K562 (cell line): ENCODE results near the gene TTBK1. TPM values are rescaled to one million over a fixed set of nuclear protein-coding genes. Genes with fewer than 3 reads are reported as not detected.
A peak's percentile ranks its signal among the peaks of the same experiment; 100 is the strongest.

Experiments used
- BRF1 ChIP-seq: IDR thresholded peaks from 3 replicates; pipeline ENCODE4 v1.6.1; 2011; ENCODE audit warnings: borderline replicate concordance, mild to moderate bottlenecking; ENCODE audit not compliant: insufficient read length; ENCODE audit errors: extremely low read depth
- CEBPB ChIP-seq: fragments of 450-650 bp; IDR thresholded peaks from 2 replicates; pipeline ENCODE4 v1.6.1; 2016; ENCODE audit warnings: missing genetic modification characterization, missing compliant biosample characterization
- CHD2 ChIP-seq: IDR thresholded peaks from 2 replicates; pipeline ENCODE4 v1.6.1; 2011; ENCODE audit warnings: low read depth, low read length
- DMBX1 ChIP-seq: fragments of 250-450 bp; sonication (Bioruptor Pico); IDR thresholded peaks from 2 replicates; pipeline ENCODE4 v1.8.0; 2022; ENCODE audit warnings: inconsistent platforms, mild to moderate bottlenecking, moderate library complexity, borderline replicate concordance
- FOSL1 ChIP-seq: fragments of 200-800 bp; sonication (Bioruptor generic); conservative IDR thresholded peaks from 2 replicates; pipeline ENCODE4 v1.6.1; 2016; ENCODE audit warnings: missing genetic modification characterization, missing compliant biosample characterization
- FOXA3 ChIP-seq, 2 experiments: fragments of 450-650 bp in 1 of 2; sonication (generic) in 1 of 2; formaldehyde crosslinking; IDR thresholded peaks in 1 of 2; conservative IDR thresholded peaks in 1 of 2; 2 replicates each; pipeline versions ENCODE4 v1.4.0 to v1.8.0; 2020 to 2022; ENCODE audit warnings: mild to moderate bottlenecking in 2 of 2, missing genetic modification reagents in 1 of 2
- FOXJ3 ChIP-seq: sonication (generic); formaldehyde crosslinking; IDR thresholded peaks from 2 replicates; pipeline ENCODE4 v1.4.0; 2020; ENCODE audit warnings: mild to moderate bottlenecking, missing genetic modification reagents
- HDAC3 ChIP-seq: fragments of 450-650 bp; IDR thresholded peaks from 2 replicates; pipeline ENCODE4 v1.6.1; 2018; ENCODE audit warnings: borderline replicate concordance, mild to moderate bottlenecking, moderate library complexity; ENCODE audit not compliant: partially characterized antibody
- HLTF ChIP-seq: fragments of 450-650 bp; IDR thresholded peaks from 2 replicates; pipeline ENCODE4 v1.6.1; 2016
- NR2C1 ChIP-seq, 2 experiments: fragments of 450-650 bp; IDR thresholded peaks; 2 replicates each; pipeline ENCODE4 v1.6.1; 2017; ENCODE audit warnings: mild to moderate bottlenecking in 2 of 2, antibody characterized with exemption in 1 of 2, inconsistent platforms in 1 of 2, missing compliant biosample characterization in 1 of 2, missing genetic modification characterization in 1 of 2
- POLR2B ChIP-seq: fragments of 450-650 bp; IDR thresholded peaks from 2 replicates; pipeline ENCODE4 v1.6.1; 2018; ENCODE audit warnings: low read depth; ENCODE audit not compliant: partially characterized antibody
- PRMT5 ChIP-seq: sonication (generic); formaldehyde crosslinking; IDR thresholded peaks from 2 replicates; pipeline ENCODE4 v1.5.0; 2020; ENCODE audit warnings: missing genetic modification reagents
- PTTG1 ChIP-seq: fragments of 450-650 bp; IDR thresholded peaks from 2 replicates; pipeline ENCODE4 v1.6.1; 2016; ENCODE audit warnings: low read depth, mild to moderate bottlenecking, missing genetic modification characterization, missing compliant biosample characterization
- SLC30A9 ChIP-seq: fragments of 250-450 bp; sonication (Bioruptor Pico); IDR thresholded peaks from 2 replicates; pipeline ENCODE4 v1.8.0; 2022; ENCODE audit warnings: mild to moderate bottlenecking, moderate library complexity
- SMARCA4 ChIP-seq: fragments of 450-650 bp; IDR thresholded peaks from 2 replicates; pipeline ENCODE4 v1.6.1; 2016
- TAF1 ChIP-seq: IDR thresholded peaks from 2 replicates; pipeline ENCODE4 v1.6.1; 2011; ENCODE audit warnings: mild to moderate bottlenecking, low read length, moderate library complexity; ENCODE audit not compliant: insufficient read depth, control insufficient read depth, severe bottlenecking; ENCODE audit errors: extremely low read depth
- YBX1 ChIP-seq: fragments of 450-650 bp; IDR thresholded peaks from 2 replicates; pipeline ENCODE4 v1.7.1; 2016; ENCODE audit warnings: mild to moderate bottlenecking
- ZEB2 ChIP-seq: fragments of 450-650 bp; IDR thresholded peaks from 2 replicates; pipeline ENCODE4 v1.6.1; 2016
- ZNF12 ChIP-seq: sonication (generic); formaldehyde crosslinking; IDR thresholded peaks from 2 replicates; pipeline ENCODE4 v1.4.0; 2020; ENCODE audit warnings: mild to moderate bottlenecking, missing genetic modification reagents
- ZNF217 ChIP-seq: sonication (generic); formaldehyde crosslinking; IDR thresholded peaks from 2 replicates; pipeline ENCODE4 v1.8.0; 2022; ENCODE audit warnings: mild to moderate bottlenecking, missing genetic modification reagents
- ZNF316 ChIP-seq: fragments of 450-650 bp; IDR thresholded peaks from 2 replicates; pipeline ENCODE4 v1.6.1; 2016
- ZNF57 ChIP-seq: fragments of 450-650 bp; formaldehyde crosslinking; IDR thresholded peaks from 2 replicates; pipeline ENCODE4 v1.4.0; 2020; ENCODE audit warnings: mild to moderate bottlenecking, moderate library complexity
- polyA plus RNA-seq, 8 experiments: library from polyadenylated mRNA; depleted of rRNA in 4 of 8; stranded (reverse) in 5 of 8; unstranded in 3 of 8; fragments of >200 nt; fragmentation: Nextera tagmentation in 2 of 8; fragmentation: Illumina TruSeq in 1 of 8; extraction: Ambion mirVana in 2 of 8; extraction: Trizol in 1 of 8; gene quantifications; 2 replicates each; pipeline versions ENCODE4 v1.2.1 to v1.2.3, GENCODE V29; 2011 to 2014; ENCODE audit warnings: inconsistent platforms in 1 of 8, missing spikeins in 1 of 8
- total RNA-seq, 7 experiments: library from RNA; depleted of rRNA in 6 of 7; stranded (reverse); fragments of >200 nt in 6 of 7; fragmentation: Illumina TruSeq in 2 of 7; extraction: Trizol in 2 of 7; gene quantifications; 2 replicates each; pipeline versions ENCODE4 v1.2.1 to v1.2.3, GENCODE V29; 2011 to 2021; ENCODE audit warnings: low replicate concordance in 1 of 7
- TF ChIP-seq, protein P1 (sequence below): sonication (generic); formaldehyde crosslinking; IDR thresholded peaks from 2 replicates; pipeline ENCODE4 v1.8.1; 2022; ENCODE audit warnings: missing genetic modification reagents
- TF ChIP-seq, protein P2 (sequence below): fragments of 250-450 bp; sonication (Bioruptor Pico); IDR thresholded peaks from 2 replicates; pipeline ENCODE4 v1.5.0; 2022; ENCODE audit warnings: mild to moderate bottlenecking
- TF ChIP-seq, protein P3 (sequence below), 3 experiments: fragments of 200-800 bp in 1 of 3; sonication (Bioruptor generic) in 1 of 3; sonication (generic) in 1 of 3; formaldehyde crosslinking in 1 of 3; IDR thresholded peaks; 2 replicates each; pipeline versions ENCODE4 v1.6.1 to v1.8.0; 2016 to 2022; ENCODE audit warnings: mild to moderate bottlenecking in 2 of 3, missing compliant biosample characterization in 2 of 3, missing genetic modification characterization in 2 of 3, missing genetic modification reagents in 1 of 3
- TF ChIP-seq, protein P4 (sequence below): fragments of 250-450 bp; sonication (Bioruptor Pico); IDR thresholded peaks from 2 replicates; pipeline ENCODE4 v1.9.0; 2021; ENCODE audit warnings: mild to moderate bottlenecking

TTBK1 gene
- total and polyA plus RNA-seq, 9 of the 15 experiments (the other 6 are each of a cell fraction or from before 2014, with no cell fraction given) = not detected

DNA sequence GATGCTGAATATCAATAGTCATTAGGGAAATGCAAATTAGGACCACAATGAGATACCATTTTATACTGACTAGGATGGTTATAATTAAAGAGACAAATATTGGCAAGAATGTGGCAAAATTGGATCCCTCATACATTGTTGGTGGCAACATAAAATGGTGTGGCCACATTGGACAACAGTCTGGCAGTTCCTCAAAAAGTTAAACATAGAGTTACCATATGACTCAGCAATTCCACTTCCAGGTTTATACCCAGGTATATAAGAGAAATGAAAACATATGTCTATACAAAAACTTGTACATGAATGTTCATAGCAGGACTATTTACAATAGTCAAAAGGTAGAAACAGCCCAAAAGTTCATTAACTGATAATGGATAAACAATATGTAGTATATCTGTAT is 67.3 kb downstream of the TTBK1 start (continued):
- TF ChIP-seq CHD2 (no peak), DMBX1 (no peak), YBX1 (no peak), ZNF217 (CRISPR knock-in tag) (no peak), FOXJ3 (CRISPR knock-in tag) (no peak), HLTF (no peak), FOXA3 (CRISPR knock-in tag; conservative IDR thresholded peaks at IDR 0.05 in 1 of 2, IDR thresholded peaks at IDR 0.05 in 1 of 2) (no peak), BRF1 (no peak), NR2C1 (IDR thresholded peaks at IDR 0.05) (no peak), NR2C1 (tag; IDR thresholded peaks at IDR 0.05) (0 out of 2 replicates have a peak, but pooled peaks have one; percentile 11), PRMT5 (CRISPR knock-in tag) (no peak), PTTG1 (no peak), POLR2B (no peak), CEBPB (tag) (no peak), HDAC3 (no peak), TAF1 (no peak), SMARCA4 (peak; percentile 70), ZNF316 (peak; percentile 96), FOSL1 (peak; percentile 30; the same call in 1 of the 2 replicates), ZEB2 (peak; percentile 27; the same call in 1 of the 2 replicates), ZNF57 (no peak), ZNF12 (no peak), SLC30A9 (CRISPR knock-in tag) (no peak)
- TF ChIP-seq, protein P1, sequence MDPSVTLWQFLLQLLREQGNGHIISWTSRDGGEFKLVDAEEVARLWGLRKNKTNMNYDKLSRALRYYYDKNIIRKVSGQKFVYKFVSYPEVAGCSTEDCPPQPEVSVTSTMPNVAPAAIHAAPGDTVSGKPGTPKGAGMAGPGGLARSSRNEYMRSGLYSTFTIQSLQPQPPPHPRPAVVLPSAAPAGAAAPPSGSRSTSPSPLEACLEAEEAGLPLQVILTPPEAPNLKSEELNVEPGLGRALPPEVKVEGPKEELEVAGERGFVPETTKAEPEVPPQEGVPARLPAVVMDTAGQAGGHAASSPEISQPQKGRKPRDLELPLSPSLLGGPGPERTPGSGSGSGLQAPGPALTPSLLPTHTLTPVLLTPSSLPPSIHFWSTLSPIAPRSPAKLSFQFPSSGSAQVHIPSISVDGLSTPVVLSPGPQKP (CRISPR knock-in tag) = no peak
- TF ChIP-seq, protein P2, sequence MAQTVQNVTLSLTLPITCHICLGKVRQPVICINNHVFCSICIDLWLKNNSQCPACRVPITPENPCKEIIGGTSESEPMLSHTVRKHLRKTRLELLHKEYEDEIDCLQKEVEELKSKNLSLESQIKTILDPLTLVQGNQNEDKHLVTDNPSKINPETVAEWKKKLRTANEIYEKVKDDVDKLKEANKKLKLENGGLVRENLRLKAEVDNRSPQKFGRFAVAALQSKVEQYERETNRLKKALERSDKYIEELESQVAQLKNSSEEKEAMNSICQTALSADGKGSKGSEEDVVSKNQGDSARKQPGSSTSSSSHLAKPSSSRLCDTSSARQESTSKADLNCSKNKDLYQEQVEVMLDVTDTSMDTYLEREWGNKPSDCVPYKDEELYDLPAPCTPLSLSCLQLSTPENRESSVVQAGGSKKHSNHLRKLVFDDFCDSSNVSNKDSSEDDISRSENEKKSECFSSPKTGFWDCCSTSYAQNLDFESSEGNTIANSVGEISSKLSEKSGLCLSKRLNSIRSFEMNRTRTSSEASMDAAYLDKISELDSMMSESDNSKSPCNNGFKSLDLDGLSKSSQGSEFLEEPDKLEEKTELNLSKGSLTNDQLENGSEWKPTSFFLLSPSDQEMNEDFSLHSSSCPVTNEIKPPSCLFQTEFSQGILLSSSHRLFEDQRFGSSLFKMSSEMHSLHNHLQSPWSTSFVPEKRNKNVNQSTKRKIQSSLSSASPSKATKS (CRISPR knock-in tag) = no peak
- TF ChIP-seq, protein P3, sequence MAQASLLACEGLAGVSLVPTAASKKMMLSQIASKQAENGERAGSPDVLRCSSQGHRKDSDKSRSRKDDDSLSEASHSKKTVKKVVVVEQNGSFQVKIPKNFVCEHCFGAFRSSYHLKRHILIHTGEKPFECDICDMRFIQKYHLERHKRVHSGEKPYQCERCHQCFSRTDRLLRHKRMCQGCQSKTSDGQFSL (CRISPR knock-in tag; IDR thresholded peaks at IDR 0.05) = no peak
- TF ChIP-seq, protein P3 (tag; IDR thresholded peaks at IDR 0.05) = no peak
- TF ChIP-seq, protein P4, sequence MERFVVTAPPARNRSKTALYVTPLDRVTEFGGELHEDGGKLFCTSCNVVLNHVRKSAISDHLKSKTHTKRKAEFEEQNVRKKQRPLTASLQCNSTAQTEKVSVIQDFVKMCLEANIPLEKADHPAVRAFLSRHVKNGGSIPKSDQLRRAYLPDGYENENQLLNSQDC (CRISPR knock-in tag) = no peak
